Activated naive CD4-positive, alpha-beta T cell treated with anti-CD3 and anti-CD28 coated beads, Interleukin-2, amount 50 U/mL, for 72 hours (primary cell): Measurements from ENCODE around the gene PIMREG. TPM values are rescaled to one million over a fixed set of nuclear protein-coding genes. Genes with fewer than 3 reads are reported as not detected.

ENCODE experiments used
- ATAC-seq, 2 donors: fragments of 150-1000 bp; cut with Tn5 transposase; 2 replicates each; pipeline ENCODE4 v1.10.0; 2021; ENCODE audit warnings: mild to moderate bottlenecking in 2 of 2, moderate library complexity in 2 of 2
- DNase-seq, 2 donors: peaks; one replicate each; pipeline ENCODE4 v3.0.0; 2021 to 2022; ENCODE audit warnings: low spot score in 2 of 2
- H3K27ac Mint-ChIP-seq, 2 donors: one replicate each; pipeline ENCODE4 v1.8.0; 2022; ENCODE audit warnings: mild to moderate bottlenecking in 2 of 2, mixed read lengths in 2 of 2
- H3K36me3 Mint-ChIP-seq, 2 donors: one replicate each; pipeline ENCODE4 v1.8.0; 2022; ENCODE audit warnings: mixed read lengths in 2 of 2
- H3K9me3 Mint-ChIP-seq, 2 donors: one replicate each; pipeline ENCODE4 v1.8.0; 2022; ENCODE audit warnings: mixed read lengths in 2 of 2
- total RNA-seq, 2 donors: library from RNA; stranded (reverse); gene quantifications; one replicate each; pipeline ENCODE4 v1.2.3, GENCODE V29; 2022

Gene PIMREG
- total RNA-seq, 2 donors from 2014 or later, result 13.0 to 13.1 TPM

- H3K36me3 Mint-ChIP-seq, result peaks cover 9 to 19% of the 10 kb centered on the region in 2 donors
- ATAC-seq (no peak), DNase-seq (no peak)
- H3K9me3 Mint-ChIP-seq, result peaks cover 12 to 13% of the 10 kb centered on the region in 2 donors
- H3K27ac Mint-ChIP-seq, result no peak overlapping the region
Measured at GRCh38 chr17:6429266-6429665, 15.0 kb upstream of the PIMREG start.

DNA sequence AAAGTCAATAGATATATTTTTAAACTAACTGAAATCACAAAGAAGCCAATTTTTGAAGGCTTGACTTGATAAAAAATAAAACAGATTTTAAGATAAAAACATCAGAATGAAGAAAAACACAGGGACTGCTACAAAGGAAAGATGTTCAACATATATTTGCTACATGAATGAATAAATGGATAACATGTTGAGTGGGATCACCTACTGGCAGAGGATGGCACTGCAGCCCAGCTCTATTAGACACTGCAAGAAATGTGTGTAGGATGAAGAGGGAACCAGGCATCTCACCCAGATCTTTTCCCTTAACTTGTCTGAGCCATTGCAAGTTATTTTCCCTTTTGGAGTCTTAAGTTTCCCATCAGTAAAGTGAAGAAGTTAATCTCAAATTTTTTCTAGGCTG is 13.5 kb upstream of the PIMREG start:
- peaks cover 12 to 13% of the 10 kb centered on the region in 2 donors for H3K9me3 Mint-ChIP-seq
- DNase-seq (no peak), ATAC-seq (no peak)
- H3K27ac Mint-ChIP-seq, result no peak overlapping the region
- peaks cover 9 to 19% of the 10 kb centered on the region in 2 donors for H3K36me3 Mint-ChIP-seq

DNA sequence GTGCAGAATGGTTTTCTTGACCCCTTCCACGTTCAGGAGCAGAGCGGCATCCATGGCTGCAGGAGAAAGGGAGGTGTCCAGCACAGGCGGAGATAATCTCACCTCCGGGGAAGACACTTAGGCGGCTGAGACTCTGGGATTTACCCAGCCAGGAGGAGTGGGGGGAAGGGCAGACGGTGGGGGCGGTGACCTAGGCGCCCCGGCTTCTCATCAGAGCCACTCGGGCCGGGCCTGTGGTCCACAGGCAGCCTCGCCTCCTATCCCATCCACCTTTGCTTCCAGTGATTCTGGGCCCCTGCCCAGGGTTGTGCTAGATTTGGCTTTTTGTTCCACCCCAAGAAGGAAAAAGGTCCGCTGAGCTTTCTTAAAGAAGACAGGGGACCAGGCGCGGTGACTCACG is 9.2 kb upstream of the PIMREG start, which contains the start of gene AIPL1:
AIPL1 (minus strand) TSS at position 71 of the 400 bp plus-strand sequence; CDS start at position 54, 17 bp downstream.
- Mint-ChIP-seq H3K9me3 (peaks cover 7 to 8% of the 10 kb centered on the region in 2 donors), H3K36me3 (peaks cover 9 to 13% of the 10 kb centered on the region in 2 donors), H3K27ac (no peak within 1 kb of the TSS)
- DNase-seq (no peak), ATAC-seq (no peak)

- Mint-ChIP-seq H3K27ac (no peak overlapping the region), H3K36me3 (peaks cover 9% of the 10 kb centered on the region in 2 donors), H3K9me3 (peaks cover 4 to 8% of the 10 kb centered on the region in 2 donors)
- DNase-seq, result peak in 1 of 2 donors; percentile 56
- ATAC-seq, result peak; percentile 88 to 89
Measured at GRCh38 chr17:6435968-6436367, 8.3 kb upstream of the PIMREG start.

DNA sequence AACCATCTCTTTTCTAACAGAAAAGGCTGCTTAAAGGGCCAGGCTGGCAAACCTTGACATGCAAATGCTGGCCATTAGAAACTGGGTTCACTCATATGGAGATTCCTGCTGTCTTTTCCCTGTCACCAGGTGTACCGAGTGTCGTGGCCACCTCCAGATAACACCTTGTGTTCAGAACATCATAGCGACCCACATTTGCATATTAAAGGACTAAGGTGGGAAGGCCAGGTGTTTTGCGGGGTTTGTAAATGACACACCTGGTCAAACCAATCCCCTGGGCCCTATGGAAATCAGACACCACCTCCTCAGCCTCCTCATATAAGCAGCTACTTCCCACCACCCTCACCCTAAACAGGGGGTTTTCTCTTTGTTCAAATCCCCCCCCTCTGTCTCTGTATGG is 6.8 kb upstream of the PIMREG start:
- Mint-ChIP-seq H3K27ac (no peak overlapping the region), H3K9me3 (no peaks in the 10 kb centered on the region), H3K36me3 (no peaks in the 10 kb centered on the region)
- ATAC-seq (no peak), DNase-seq (no peak)

DNA sequence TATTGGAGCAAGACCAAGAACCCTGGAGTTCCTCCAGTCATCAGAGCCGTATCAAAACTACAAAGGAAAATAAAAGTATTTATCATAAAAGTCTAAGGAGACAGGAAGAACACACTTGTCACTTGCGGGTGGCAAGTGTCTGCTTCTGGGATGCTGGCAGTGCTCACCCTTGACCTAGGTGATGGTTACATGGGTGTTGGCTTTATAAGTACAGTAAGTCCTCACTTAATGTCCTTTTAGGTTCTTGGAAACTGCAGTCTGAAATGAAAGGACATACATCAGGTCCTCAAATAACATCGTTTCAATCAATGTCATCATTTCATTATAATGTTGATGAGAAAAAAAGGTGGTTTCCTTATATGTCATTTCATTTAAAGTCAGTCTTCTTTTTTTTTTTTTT is 6.3 kb upstream of the PIMREG start:
- DNase-seq (no peak), ATAC-seq (no peak)
- Mint-ChIP-seq H3K36me3 (no peaks in the 10 kb centered on the region), H3K27ac (no peak overlapping the region), H3K9me3 (no peaks in the 10 kb centered on the region)

DNA sequence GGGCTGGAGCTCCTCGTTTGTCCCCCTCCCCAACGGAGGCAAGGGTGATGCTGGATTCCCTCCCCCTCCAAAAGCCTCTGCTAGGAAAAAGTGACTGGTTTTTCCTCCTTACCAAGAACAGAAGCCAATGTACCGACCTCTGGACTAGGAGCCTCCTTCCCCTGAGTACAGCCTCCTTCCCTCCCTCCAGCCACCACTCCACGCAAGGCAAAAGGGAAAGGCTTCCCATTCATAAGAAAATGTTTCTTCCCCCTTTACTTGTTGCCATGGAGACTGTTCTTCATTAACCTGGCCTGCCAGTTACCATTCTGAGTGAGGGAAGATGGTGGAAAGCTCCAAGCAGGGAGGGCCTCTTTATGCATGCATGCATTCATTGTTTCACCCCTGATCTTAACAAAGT is 4.3 kb upstream of the PIMREG start:
- no peak overlapping the region for H3K27ac Mint-ChIP-seq
- H3K9me3 Mint-ChIP-seq, result no peaks in the 10 kb centered on the region
- ATAC-seq (no peak), DNase-seq (no peak)
- peaks cover 0 to 6% of the 10 kb centered on the region in 2 donors for H3K36me3 Mint-ChIP-seq

DNA sequence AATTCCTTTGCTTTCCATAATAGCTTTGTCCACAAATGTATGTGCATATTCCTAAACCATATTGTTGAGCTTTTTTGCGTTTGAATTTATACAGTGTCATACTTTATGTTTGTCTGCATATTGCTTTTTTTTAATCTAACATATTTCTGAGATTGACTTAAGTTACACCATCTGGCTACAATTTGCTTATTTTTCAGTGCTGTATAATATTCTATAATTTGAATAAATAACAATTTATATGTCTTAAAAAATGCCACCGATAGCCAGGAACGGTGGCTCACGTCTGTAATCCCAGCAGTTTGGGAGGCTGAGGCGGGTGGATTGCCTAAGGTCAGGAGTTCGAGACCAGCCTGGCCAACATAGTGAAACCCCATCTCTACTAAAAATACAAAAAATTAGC is 1.5 kb upstream of the PIMREG start:
- peaks cover 0 to 6% of the 10 kb centered on the region in 2 donors for H3K36me3 Mint-ChIP-seq
- no peak for ATAC-seq
- no peaks in the 10 kb centered on the region for H3K9me3 Mint-ChIP-seq
- H3K27ac Mint-ChIP-seq, result peak overlapping the region in 1 of 2 donors; percentile 86
- DNase-seq, result no peak

GRCh38 chr17:6444571-6445335 is 498 bp downstream of the PIMREG start:
- ATAC-seq (no peak), DNase-seq (no peak)
- Mint-ChIP-seq H3K27ac (peak overlapping the region; percentile 86 to 96), H3K9me3 (no peaks in the 10 kb centered on the region), H3K36me3 (peaks cover 0 to 6% of the 10 kb centered on the region in 2 donors)

DNA sequence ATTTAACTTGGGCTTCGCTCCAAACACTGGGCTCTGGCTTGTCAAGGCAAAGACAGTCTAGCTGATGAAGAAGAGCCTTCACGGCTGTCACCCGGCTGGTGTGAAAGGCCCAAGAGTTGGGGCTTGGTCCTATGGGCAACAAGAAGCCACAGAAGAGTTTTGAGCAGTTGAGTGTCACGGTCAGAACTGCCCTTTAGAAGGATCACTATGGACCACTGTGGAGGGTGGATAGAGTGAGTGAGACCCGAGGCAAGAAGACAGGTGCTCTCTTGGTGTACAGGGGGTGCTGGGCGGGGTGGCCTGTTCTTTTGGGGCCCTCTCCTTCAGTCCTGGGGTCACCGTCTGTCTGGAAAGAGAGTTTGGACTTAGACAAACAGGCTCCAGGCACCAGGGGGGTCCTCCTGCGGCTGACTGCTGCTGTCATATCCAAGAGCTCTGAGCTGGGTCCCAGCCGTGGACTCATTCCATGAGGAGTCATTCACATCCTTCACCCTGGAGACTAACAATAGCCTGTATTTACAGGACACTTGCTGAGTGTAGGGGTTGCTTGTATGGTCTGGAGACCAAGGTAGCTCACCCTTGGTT is 2.4 kb downstream of the PIMREG start:
- ATAC-seq (no peak), DNase-seq (no peak)
- Mint-ChIP-seq H3K36me3 (peaks cover 0 to 6% of the 10 kb centered on the region in 2 donors), H3K27ac (no peak overlapping the region), H3K9me3 (no peaks in the 10 kb centered on the region)

DNA sequence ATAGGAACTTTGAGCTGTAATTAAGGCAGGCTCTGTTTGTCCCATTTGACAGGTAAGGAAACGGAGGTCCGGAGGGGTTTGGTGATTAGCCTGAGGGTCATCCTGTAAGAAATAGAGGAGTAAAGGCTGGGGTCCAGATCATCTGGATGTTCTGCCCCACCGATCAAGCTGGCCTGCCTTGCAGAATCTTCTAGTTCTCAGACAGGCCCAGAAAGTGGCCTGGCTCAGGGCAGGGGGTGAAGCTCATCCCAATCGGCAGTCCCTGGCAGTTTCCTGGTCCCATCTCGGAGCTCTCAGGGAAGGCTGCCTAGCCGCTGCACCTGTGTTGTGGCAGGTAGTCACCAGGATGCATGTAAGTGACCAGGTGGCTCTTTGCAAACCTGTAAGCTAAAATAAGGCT is 4.2 kb downstream of the PIMREG start:
- Mint-ChIP-seq H3K9me3 (no peaks in the 10 kb centered on the region), H3K36me3 (peaks cover 0 to 6% of the 10 kb centered on the region in 2 donors), H3K27ac (no peak overlapping the region)
- no peak for ATAC-seq
- DNase-seq, result no peak

GRCh38 chr17:6449307-6449706 is 5.1 kb downstream of the PIMREG start:
- ATAC-seq, result no peak
- no peak for DNase-seq
- Mint-ChIP-seq H3K27ac (no peak overlapping the region), H3K36me3 (peaks cover 0 to 3% of the 10 kb centered on the region in 2 donors), H3K9me3 (no peaks in the 10 kb centered on the region)

GRCh38 chr17:6450926-6451832 is 6.9 kb downstream of the PIMREG start:
- ATAC-seq, result no peak
- Mint-ChIP-seq H3K9me3 (no peaks in the 10 kb centered on the region), H3K36me3 (no peaks in the 10 kb centered on the region), H3K27ac (peak overlapping the region in 1 of 2 donors; percentile 22)
- DNase-seq, result no peak

GRCh38 chr17:6452471-6453266 is 8.4 kb downstream of the PIMREG start:
- no peak overlapping the region for H3K27ac Mint-ChIP-seq
- no peaks in the 10 kb centered on the region for H3K36me3 Mint-ChIP-seq
- no peaks in the 10 kb centered on the region for H3K9me3 Mint-ChIP-seq
- ATAC-seq (no peak), DNase-seq (no peak)

DNA sequence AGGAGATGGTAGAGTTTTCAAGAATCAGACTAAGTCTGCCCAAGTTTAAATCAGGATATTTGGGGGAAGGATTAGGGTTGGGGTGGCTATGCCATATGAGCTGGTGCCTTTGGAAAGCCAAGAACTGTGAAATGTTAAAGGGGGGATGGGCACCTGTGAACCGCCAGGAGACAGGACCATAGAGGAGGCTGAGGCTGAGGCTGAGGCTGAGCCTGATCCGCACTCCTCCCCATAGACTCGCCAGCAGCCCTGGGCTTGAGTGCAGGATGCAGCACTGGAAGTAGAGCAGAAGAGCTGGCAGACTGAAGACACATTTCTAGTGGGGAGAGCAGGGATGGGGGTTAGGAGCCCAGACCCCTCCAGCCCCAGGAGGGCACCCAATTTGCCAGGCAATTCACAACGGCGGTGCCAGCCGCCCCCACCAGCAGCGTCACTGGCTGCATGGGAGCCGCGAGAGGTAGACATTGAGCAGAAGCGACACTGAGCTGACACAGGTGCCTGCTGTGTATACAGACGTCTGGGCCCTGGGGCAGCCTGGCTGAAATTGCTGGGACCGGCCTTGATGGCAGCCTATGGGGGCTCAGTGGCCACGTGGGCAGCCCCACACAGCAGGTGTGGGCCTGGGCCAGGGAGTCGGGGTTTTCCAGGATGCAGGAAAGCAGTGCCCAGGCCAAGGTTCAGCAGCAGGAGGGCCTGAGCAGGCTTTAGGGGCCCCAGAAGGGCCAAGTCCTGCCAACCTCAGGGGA is 9.2 kb downstream of the PIMREG start:
- ATAC-seq, result no peak
- Mint-ChIP-seq H3K27ac (no peak overlapping the region), H3K36me3 (no peaks in the 10 kb centered on the region), H3K9me3 (no peaks in the 10 kb centered on the region)
- no peak for DNase-seq
